Right forelimb (tissue), 1 donor: ENCODE data around the gene SOAT2.
A peak's percentile ranks its signal among the peaks of the same experiment; 100 is the strongest.

Source experiments
- DNase-seq: peaks from one replicate; pipeline ENCODE4 v3.0.0-alpha.2; 2018

Gene SOAT2

GRCh38 chr12:53065975-53066931, 37.0 kb upstream of the SOAT2 start:
- DNase-seq: peak; percentile 87

DNA sequence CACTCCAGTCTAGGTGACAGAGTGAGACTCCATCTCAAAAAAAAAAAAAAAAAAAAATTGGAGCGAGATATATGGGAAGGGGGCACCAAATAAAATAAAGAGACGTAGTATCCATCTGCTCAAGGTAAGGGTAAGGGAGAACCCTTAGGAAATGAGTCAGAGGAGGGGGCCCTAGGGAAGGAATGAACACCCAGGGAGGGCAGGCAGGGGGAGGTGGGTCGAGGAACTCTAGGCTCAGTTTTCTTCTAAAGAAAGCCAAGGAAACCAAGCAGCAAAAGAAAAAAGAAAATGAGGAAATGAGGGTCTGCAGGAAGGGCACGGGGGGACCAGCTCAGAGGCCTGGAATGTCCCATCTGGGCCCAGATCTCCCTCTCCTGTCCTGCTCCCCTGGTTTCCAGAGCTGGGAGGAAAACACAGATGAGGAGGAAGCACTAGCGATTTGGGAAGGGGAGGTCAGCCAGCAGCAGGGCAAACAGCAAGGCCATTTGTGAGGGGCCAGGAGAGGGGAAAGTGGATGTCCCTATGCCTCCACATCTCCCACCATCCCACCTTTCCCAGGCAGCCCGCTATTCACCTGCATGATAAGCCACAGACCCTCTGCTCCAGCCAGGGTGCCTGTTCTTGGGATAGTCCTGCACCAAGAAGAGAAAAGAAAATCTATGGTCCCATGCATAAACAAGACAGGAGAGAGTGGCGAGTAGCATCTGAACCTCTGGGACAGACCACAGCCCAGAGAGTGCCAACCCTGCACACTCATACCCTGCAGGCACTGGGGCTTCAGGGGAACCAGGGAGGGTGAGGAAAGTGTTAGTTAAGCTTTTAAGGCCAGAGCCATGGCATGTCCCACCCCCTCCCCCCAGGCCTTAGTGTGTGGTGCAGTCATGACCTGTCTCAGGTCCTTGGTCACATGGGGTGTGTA, 36.0 kb upstream of the SOAT2 start:
- no peak for DNase-seq

GRCh38 chr12:53067993-53068770, 35.1 kb upstream of the SOAT2 start:
- no peak for DNase-seq

- no peak for DNase-seq
Measured at GRCh38 chr12:53068811-53069585, 34.3 kb upstream of the SOAT2 start.

- DNase-seq: peak; percentile 70
Measured at GRCh38 chr12:53069621-53070410, 33.5 kb upstream of the SOAT2 start.

DNA sequence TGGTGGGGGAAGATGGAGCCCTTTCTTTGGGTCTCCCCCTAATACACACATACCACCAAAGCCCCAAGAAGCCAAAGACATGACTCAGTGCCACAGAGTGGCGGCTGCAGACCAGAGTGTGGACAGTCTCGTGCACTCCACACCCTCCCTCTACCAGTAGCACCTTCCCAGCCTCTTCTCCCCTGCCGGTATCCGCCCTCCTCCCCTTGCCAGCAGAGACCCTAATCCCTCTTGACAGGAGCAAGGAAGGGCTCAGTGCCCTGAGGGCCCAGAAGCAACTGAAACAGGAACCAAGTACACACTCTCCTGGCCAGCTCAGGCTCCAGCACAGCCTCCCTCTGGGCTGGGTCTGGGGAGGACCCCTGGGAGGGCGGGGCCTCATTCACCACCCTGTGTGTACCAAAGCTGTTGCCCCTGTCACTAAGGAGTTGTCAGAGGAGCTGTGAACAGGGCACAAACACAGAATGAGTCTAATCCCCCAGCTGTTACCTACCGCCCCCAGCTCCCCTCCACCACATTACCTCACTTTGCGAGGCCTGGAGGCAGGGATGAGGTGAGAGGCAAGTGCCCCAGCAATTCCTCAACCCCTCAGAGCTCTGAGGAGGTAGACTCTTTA, 32.3 kb upstream of the SOAT2 start:
- peak; percentile 54 for DNase-seq

DNA sequence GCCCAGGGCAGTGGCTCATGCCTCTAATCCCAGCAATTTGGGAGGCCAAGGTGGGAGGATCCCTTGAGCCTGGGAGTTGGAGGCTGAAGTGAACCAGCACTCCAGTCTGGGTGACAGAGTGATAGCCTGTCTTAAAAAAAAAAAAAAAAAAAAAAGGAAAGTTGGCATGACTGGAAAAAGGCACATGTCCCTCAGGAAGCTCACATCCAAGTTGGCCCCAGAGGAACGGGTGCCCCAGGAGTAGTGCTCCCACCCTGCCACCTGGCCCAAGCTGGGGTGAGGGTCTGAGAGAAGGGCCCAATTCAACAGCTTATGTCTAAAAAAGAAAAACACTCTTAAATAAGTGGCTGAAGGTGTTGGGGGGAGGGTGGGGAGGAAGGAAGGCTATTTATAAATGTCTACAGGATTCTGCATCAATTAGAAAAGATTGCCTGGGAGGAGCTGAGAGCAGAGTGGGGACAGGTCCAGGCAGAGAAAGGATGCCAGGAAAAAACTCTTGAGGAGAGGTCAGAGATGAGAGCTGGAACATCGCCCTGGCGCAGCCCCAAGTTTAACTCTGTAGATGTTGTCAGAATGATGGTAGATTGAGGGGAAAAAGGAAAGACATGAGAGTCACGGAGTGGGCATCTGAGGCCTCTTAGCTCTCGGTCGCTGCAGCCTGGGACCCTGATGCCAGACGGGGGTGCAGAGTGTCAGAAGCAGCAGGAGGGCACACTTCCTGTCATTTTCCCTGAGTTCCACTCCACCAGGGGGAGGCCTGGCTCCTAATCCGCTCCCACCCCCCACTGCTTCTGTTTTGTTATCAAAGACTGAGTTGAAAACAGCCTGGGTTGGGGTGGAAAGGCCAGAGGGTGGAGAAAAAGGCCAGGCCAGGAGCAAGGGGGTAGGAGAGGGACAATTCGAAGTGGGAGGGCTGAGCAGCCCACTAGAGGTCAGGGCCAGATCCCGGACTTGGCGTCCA, 31.4 kb upstream of the SOAT2 start:
- DNase-seq: peak; percentile 87

DNA sequence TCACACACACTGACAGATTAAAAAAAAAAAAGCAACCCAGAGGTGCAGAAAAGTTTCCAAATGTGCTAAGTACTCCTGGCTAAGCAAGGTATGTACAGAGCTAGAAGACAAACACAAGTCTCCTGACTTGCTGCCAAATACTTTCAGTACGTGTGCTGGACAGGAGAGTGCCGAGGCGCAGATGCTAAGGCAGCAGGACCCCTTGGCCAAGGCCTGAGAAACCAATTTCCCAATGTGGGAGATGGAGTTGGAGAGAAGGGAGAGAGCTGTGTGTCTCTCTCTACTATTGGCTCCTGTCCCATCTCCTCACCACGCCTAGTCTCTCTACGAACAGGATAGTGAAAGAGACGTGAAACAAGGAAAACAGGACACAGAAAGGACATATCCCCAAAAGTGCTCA, 29.4 kb upstream of the SOAT2 start:
- peak; percentile 60 for DNase-seq

DNA sequence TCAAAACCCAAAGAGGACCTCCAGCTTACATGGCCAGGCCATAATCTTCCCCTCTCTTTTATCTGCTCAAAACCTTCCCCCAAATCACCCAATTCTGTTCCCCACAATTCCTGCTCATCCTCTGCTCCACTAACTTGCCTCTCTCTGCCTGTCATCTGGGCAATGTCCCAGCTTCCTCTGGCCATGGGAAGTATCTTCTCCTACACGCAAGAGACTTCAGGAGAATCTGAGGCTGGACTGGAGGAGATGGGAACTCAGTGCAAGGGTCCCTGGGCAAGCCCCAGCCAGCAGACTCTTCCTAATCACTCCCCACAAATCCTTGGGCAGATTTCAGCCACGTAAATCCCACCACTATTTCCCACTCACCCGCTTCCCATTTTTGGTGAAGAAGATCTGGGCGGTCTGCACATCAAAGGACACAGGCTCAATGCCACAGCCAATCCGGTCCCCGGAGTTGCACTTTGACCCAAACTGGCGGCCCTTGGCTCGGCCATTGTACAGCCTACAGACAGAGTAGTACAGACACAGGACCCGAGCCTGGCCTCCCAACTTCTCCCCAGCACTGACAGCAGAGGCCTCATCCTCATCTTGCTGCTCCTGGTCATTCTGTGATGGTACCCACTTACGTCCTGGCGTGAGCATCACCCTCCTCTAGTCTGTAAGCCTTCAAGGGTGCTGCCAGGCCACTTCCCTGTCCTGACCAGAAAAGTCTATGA, 28.8 kb upstream of the SOAT2 start:
- DNase-seq: peak; percentile 56

GRCh38 chr12:53074999-53075370, 28.3 kb upstream of the SOAT2 start:
- DNase-seq: no peak

GRCh38 chr12:53076461-53076860, 26.8 kb upstream of the SOAT2 start:
- DNase-seq: no peak

DNA sequence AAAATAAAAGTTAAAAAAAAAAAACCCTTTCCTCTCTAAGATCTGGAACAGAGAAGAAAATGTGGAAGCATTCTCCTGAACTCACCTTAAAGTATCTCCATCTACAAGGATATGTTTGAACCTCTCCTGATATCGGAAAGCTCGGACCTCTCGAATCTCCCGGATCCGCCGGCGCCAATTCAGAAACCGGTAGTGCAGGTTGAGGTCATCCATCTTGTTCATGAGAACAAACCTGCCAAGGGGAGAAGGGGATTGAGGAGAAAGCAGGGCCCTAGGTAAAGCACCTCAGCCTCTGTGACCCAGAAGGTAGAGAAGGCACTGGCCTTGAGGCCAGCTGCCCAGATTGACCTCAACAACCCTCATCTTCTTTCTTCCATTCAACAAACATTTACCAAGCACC, 26.3 kb upstream of the SOAT2 start:
- DNase-seq: no peak

DNA sequence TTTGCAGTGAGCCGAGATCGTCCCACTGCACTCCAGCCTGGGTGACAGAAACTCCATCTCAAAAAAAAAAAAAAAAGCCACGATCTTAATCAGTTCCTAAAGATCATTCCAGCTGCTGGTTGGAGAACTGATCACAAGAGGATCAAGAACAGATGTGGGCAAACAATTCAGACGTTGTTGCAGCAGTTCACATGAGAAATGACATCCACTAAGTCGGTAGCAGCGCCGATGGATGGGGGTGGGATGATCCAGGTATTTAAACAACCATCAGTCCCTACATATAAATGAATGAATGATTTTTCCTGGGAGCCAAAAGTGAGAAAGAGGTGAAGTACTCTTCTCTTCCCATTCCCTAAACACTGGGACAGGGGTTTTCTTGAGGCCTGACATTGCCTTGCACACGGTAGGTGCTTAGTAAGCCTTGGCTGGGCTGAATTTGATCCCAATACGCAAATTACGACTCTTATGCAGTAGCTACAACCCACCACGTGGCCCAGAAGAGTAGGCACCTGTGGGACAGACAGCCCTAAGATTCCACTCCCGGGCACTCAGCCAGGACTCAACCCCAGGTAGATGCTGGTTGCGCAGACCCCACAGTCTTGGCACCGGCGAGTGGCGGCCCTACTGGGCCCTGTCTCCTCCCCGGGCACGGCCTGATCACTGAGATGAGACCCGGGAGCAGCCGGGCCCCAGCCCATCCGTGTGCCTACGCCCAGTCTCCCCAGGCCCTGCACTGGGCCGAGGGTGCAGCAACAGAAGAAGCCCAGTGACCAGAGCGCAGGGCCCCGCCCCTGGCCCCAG, 24.7 kb upstream of the SOAT2 start:
- DNase-seq: no peak

GRCh38 chr12:53079226-53080117, 23.8 kb upstream of the SOAT2 start, which contains the start of gene SPRYD3:
Gene SPRYD3 (minus strand): TSS chr12:53079390. CDS start chr12:53079333, 57 bp downstream.
- peak; percentile 99 for DNase-seq

DNA sequence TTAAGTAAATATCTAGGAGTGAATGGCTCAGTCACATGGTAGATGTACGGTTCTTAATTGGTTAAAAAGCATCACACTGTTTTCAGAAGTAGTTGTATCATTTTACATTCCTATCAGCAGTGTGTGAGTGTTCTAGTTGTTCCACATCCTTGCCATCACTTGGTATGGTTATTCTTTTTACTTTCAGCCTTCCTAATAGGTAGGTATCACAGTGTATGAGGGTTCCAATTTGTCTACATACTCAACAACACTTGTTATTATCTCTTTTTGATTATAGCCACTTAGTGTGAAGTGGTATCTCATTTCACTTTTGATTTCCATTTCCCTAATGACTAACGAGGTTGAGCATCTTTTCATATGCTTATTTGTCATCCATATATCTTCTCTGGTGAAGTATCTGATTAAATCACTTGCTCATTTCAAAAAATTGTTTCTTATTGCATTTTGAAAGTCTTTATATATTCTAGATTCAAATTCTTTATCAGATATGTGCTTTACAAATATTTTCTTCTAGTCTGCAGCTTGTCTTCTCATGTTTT, 20.6 kb upstream of the SOAT2 start:
- no peak for DNase-seq

DNA sequence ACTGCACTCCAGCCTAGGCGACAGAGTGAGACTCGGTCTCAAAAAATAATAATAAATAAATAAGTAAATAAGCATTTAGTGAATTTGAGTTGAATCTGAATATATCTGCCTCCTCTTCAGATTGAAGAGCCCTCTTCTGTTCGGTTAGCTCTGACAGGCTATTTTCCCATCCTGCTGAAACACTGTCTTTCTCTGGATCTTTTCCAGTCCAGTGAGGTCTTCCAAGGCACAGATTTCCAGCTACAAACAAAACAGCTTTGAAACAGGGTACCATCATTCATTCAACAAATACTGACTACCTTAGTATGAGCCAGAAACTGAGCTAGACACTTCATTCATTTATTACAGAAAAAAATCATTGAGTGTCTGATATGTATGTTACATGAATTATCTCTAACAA, 16.9 kb upstream of the SOAT2 start:
- DNase-seq: no peak
